DMS 273 treated with DMSO at 0.1 percent for 48 hours (cell line): ENCODE results near the gene KRTAP4-8.
"Not testable (repeated sequence)": the region's sequence is repeated elsewhere in the genome, so short reads cannot be mapped to it uniquely, and the experiment has no call there.

Source experiments
- DNase-seq: peaks from one replicate; lab custom pipeline; 2025; lab: John Stamatoyannopoulos, UW

Gene KRTAP4-8

GRCh38 chr17:41108728-41109386, 10.9 kb upstream of the KRTAP4-8 start:
- not testable (repeated sequence) for DNase-seq

- no peak for DNase-seq
Observed at GRCh38 chr17:41107941-41108450, 10.1 kb upstream of the KRTAP4-8 start.

DNA sequence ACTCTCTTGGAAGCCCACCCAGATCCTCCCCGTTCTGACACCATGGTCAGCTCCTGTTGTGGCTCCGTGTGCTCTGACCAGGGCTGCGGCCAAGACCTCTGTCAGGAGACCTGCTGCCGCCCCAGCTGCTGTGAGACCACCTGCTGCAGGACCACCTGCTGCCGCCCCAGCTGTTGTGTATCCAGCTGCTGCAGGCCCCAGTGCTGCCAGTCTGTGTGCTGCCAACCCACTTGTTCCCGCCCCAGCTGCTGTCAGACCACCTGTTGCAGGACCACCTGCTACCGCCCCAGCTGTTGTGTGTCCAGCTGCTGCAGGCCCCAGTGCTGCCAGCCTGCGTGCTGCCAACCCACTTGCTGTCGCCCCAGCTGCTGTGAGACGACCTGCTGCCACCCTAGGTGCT, 7.4 kb upstream of the KRTAP4-8 start, which contains the start of gene KRTAP4-9:
Gene KRTAP4-9 (plus strand): TSS at position 43 of the 400 bp plus-strand sequence. CDS start 0 bp downstream, at position 43.
- DNase-seq: not testable (repeated sequence)

GRCh38 chr17:41104386-41105038, 6.6 kb upstream of the KRTAP4-8 start:
- DNase-seq: not testable (repeated sequence)

GRCh38 chr17:41103896-41104295, 6.0 kb upstream of the KRTAP4-8 start:
- DNase-seq: no peak

GRCh38 chr17:41101586-41102259, 3.8 kb upstream of the KRTAP4-8 start, which contains the start of gene KRTAP4-16:
TSS of gene KRTAP4-16 (minus strand) at chr17:41102209. CDS start at chr17:41102209, 0 bp downstream.
- no peak for DNase-seq

GRCh38 chr17:41099682-41100480, 1.9 kb upstream of the KRTAP4-8 start:
- not testable (repeated sequence) for DNase-seq

GRCh38 chr17:41098481-41098880, 539 bp upstream of the KRTAP4-8 start:
- DNase-seq: no peak

DNA sequence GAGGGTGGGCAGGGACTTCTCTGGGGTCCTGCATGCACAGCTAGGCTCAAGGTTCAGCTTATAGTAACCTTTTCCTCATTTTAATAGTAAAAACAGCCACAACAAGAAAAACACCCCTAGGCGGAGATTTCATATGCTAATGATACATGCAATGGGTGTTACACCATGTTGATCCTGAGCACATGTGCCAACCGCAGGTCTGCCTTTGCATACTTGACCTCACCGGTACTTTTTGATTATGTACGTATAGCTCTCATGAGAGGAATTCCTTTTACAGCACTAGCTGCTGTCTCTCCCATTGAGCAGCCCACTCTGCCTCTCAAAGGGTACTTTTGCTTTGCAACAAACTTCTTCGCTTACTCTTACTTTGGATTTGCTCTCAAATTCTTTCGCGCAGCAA, 1.9 kb downstream of the KRTAP4-8 start:
- DNase-seq: no peak

- not testable (repeated sequence) for DNase-seq
Observed at GRCh38 chr17:41088760-41089352, 9.1 kb downstream of the KRTAP4-8 start.

- not testable (repeated sequence) for DNase-seq
Observed at GRCh38 chr17:41084100-41084856, 13.7 kb downstream of the KRTAP4-8 start, which contains the start of gene KRTAP4-7. TSS of gene KRTAP4-7 (plus strand) at chr17:41084150. CDS start at chr17:41084207, 57 bp downstream.

GRCh38 chr17:41083427-41083826, 14.5 kb downstream of the KRTAP4-8 start:
- not testable (repeated sequence) for DNase-seq

DNA sequence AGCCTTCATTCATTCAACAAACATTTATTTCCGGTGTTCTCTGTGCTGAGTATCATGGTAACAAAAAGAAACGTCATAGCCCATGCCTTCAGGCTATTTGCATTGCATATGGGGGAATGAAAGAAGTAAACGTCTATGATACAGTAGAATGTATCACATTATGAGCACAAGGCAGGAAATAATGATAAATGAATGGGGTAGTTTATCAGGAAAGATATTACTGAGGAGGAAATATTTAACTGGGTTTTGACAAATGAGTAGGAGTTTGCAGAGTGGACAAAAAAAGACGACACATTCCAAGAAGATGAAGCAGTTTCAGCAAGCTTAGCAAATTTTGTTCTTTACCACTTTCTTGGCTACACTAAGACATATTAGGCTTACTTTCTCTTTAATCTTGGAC, 15.3 kb downstream of the KRTAP4-8 start:
- DNase-seq: no peak

- DNase-seq: no peak
Observed at GRCh38 chr17:41076788-41077187, 21.2 kb downstream of the KRTAP4-8 start.

GRCh38 chr17:41073676-41074075, 24.3 kb downstream of the KRTAP4-8 start:
- DNase-seq: no peak

GRCh38 chr17:41071606-41072360, 26.2 kb downstream of the KRTAP4-8 start:
- DNase-seq: peak; percentile 14

- no peak for DNase-seq
Observed at GRCh38 chr17:41069031-41069430, 28.9 kb downstream of the KRTAP4-8 start.

DNA sequence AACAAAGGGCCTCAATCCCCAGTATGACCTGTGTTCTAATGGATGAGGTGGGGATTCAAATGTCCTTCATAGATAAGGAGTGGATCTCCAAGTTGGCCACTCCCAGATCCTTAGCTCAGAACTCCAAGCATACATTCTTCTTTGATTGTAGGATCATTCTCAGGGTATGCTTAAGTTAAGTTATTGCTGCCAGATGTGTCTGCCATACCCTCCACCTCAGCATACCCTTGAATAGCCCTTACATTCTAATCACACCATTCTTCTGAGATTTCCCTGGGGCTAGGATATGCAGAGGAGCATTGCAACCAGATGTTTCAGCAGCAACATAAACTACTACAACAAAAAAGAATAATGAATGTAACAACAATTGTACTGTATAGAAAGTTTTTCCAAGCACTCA, 30.7 kb downstream of the KRTAP4-8 start:
- no peak for DNase-seq

DNA sequence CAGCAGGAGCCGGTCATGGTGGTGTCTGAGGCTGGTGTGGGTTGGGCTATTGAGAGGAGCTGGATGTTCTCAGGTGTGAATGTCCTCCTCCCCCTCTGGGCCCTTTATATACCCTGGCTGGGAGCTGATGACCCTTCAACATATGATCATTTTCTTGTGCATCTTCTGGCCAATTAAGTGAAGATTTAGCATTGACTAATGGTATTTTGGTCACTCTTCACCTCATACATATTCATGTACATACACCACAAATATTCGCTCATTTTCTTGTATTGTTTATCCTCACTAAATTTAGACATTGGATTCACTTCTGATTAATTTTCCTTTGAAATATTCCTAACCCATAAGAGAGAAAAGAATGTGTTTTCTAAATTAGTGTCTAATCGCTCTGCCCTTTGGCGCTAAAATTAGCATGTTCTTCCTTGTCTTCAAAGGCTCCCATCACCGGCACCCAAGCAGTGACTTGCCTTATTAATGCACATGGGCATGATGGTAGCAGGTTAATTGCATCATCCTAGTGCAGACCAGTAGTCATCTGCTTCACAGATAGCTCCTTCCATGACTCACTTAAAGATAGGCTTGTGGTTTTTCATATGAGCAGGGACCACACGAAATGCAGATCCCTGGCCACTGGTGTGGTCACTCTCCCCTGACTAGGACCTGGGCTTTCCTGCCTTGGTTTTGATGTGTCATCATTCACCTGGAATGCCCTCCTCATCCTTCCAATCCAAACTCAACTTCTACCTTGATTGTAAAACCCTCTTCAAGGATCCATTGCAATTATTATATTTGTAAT, 31.9 kb downstream of the KRTAP4-8 start, which contains the start of gene KRTAP2-4:
Gene KRTAP2-4 (minus strand): TSS at position 51 of the 796 bp plus-strand sequence. CDS start 34 bp downstream, at position 17.
- no peak for DNase-seq
